DOHH2 (cell line): Measurements from ENCODE around the gene SDHC.
"Not testable (repeated sequence)": the region's sequence is repeated elsewhere in the genome, so short reads cannot be mapped to it uniquely, and the experiment has no call there.

Source experiments
- H3F3A ChIP-seq: fragments of 200-600 bp; sonication (generic), shearing (Covaris generic); 2 replicates; pipeline ENCODE4 v1.6.0; 2016; ENCODE audit warnings: antibody characterized with exemption, mild to moderate bottlenecking; ENCODE audit not compliant: control insufficient read depth, insufficient read depth
- H3K27ac ChIP-seq: fragments of 200-600 bp; sonication (generic); 2 replicates; pipeline ENCODE4 v1.5.1; 2014; ENCODE audit warnings: low read depth, mild to moderate bottlenecking, low read length, moderate library complexity
- H3K27me3 ChIP-seq: fragments of 200-600 bp; sonication (generic); 2 replicates; pipeline ENCODE4 v1.6.1; 2014; ENCODE audit warnings: mild to moderate bottlenecking, low read length, mixed read lengths; ENCODE audit not compliant: control insufficient read depth
- H3K36me3 ChIP-seq: fragments of 200-600 bp; sonication (generic); 2 replicates; pipeline ENCODE4 v1.6.1; 2014; ENCODE audit warnings: mild to moderate bottlenecking, low read length, moderate library complexity, mixed read lengths; ENCODE audit not compliant: control insufficient read depth
- H3K4me1 ChIP-seq: fragments of 200-600 bp; sonication (generic); 2 replicates; pipeline ENCODE4 v1.6.1; 2014; ENCODE audit warnings: mild to moderate bottlenecking, low read length, mixed read lengths; ENCODE audit not compliant: control insufficient read depth
- H3K4me2 ChIP-seq: fragments of 200-600 bp; sonication (generic); 2 replicates; pipeline ENCODE4 v1.6.0; 2014; ENCODE audit warnings: mild to moderate bottlenecking, low read length, moderate library complexity
- H3K4me3 ChIP-seq: fragments of 200-600 bp; sonication (generic); 2 replicates; pipeline ENCODE4 v1.5.1; 2014; ENCODE audit warnings: mild to moderate bottlenecking, low read length, mixed read lengths
- H3K79me2 ChIP-seq: fragments of 200-600 bp; sonication (generic); 2 replicates; pipeline ENCODE4 v1.6.1; 2014; ENCODE audit warnings: mild to moderate bottlenecking, low read length, mixed read lengths; ENCODE audit not compliant: control insufficient read depth
- H3K9me2 ChIP-seq: fragments of 200-600 bp; sonication (generic); replicated peaks from 2 replicates; pipeline ENCODE4 v1.6.1; 2014; ENCODE audit warnings: mild to moderate bottlenecking, low read length, mixed read lengths; ENCODE audit not compliant: control insufficient read depth
- H3K9me3 ChIP-seq: fragments of 200-600 bp; sonication (generic); 2 replicates; pipeline ENCODE4 v1.6.1; 2014; ENCODE audit warnings: antibody characterized with exemption, low read length, mixed read lengths; ENCODE audit not compliant: control insufficient read depth, insufficient read depth
- H4K20me1 ChIP-seq: fragments of 200-600 bp; sonication (generic); 2 replicates; pipeline ENCODE4 v1.6.0; 2014; ENCODE audit warnings: low read depth, mild to moderate bottlenecking, antibody characterized with exemption, low read length, moderate library complexity; ENCODE audit not compliant: control insufficient read depth, insufficient read depth
- CTCF ChIP-seq: fragments of 200-600 bp; sonication (generic); IDR thresholded peaks from one replicate; pipeline ENCODE4 v1.5.1; 2014; ENCODE audit warnings: antibody characterized with exemption, mild to moderate bottlenecking, low read depth, low read length; ENCODE audit not compliant: poor library complexity, severe bottlenecking
- EZH2phosphoT487 ChIP-seq: fragments of 200-600 bp; sonication (generic); IDR thresholded peaks from 2 replicates; pipeline ENCODE4 v1.6.1; 2017; ENCODE audit warnings: borderline replicate concordance, mild to moderate bottlenecking, antibody characterized with exemption, low read length, moderate library complexity, mixed read lengths

Gene SDHC

GRCh38 chr1:161382214-161383019, 68.2 kb downstream of the SDHC start:
- H3F3A ChIP-seq: peaks cover 2% of the 10 kb centered on the region; the same call in 1 of the 2 replicates
- H3K4me1 ChIP-seq: peaks cover 3% of the 10 kb centered on the region; the same call in 1 of the 2 replicates
- H4K20me1 ChIP-seq: no peaks in the 10 kb centered on the region
- H3K9me3 ChIP-seq: no peaks in the 10 kb centered on the region
- H3K36me3 ChIP-seq: no peaks in the 10 kb centered on the region
- no peaks in the 10 kb centered on the region for H3K9me2 ChIP-seq
- H3K27ac ChIP-seq: no peak overlapping the region
- no peak for TF ChIP-seq EZH2phosphoT487
- TF ChIP-seq CTCF: peak; percentile 58
- peaks cover 19% of the 10 kb centered on the region for H3K27me3 ChIP-seq
- no peak overlapping the region for H3K4me3 ChIP-seq
- no peaks in the 10 kb centered on the region for H3K79me2 ChIP-seq
- no peak overlapping the region for H3K4me2 ChIP-seq

DNA sequence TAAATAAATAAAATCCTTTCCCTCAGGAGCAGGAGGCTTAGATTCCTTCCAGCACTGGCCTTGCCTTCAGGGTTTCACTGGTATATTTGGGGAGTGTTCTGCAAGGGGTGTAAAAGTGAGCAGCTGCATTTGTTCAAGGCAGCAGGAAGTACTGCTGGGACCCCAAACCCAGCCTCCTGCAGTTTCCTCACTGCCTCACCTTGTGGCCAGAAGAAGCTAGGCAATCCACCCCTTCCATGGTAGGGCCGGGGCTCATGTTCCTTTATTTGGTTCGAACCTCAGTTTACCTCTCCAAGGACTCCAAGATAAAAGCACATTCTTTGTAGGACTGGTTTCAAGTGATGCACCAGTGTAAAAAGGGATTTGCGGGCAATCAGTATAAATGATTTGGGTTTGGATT, 74.5 kb downstream of the SDHC start:
- H3F3A ChIP-seq: no peaks in the 10 kb centered on the region
- no peaks in the 10 kb centered on the region for H3K36me3 ChIP-seq
- peaks cover 15% of the 10 kb centered on the region for H3K4me1 ChIP-seq
- H3K4me2 ChIP-seq: no peak overlapping the region
- no peak overlapping the region for H3K4me3 ChIP-seq
- H3K9me3 ChIP-seq: no peaks in the 10 kb centered on the region
- no peaks in the 10 kb centered on the region for H3K79me2 ChIP-seq
- no peak overlapping the region for H3K27ac ChIP-seq
- TF ChIP-seq CTCF: no peak
- H3K9me2 ChIP-seq: no peaks in the 10 kb centered on the region
- H3K27me3 ChIP-seq: peaks cover 7% of the 10 kb centered on the region
- no peaks in the 10 kb centered on the region for H4K20me1 ChIP-seq

GRCh38 chr1:161389158-161389557, 75.0 kb downstream of the SDHC start:
- H3K36me3 ChIP-seq, H3K79me2 ChIP-seq, H3K9me2 ChIP-seq, H3F3A ChIP-seq, H3K27ac ChIP-seq, H4K20me1 ChIP-seq, H3K27me3 ChIP-seq, H3K9me3 ChIP-seq: not testable (repeated sequence)
- Histone ChIP-seq H3K4me1 (peaks cover 15% of the 10 kb centered on the region), H3K4me2 (peak overlapping the region; percentile 83), H3K4me3 (peak overlapping the region; percentile 85)

GRCh38 chr1:161389691-161390558, 75.7 kb downstream of the SDHC start:
- Histone ChIP-seq H3F3A (no peaks in the 10 kb centered on the region), H3K79me2 (no peaks in the 10 kb centered on the region), H3K4me3 (peak overlapping the region; percentile 92), H3K27ac (no peak overlapping the region), H3K4me1 (peaks cover 15% of the 10 kb centered on the region), H4K20me1 (no peaks in the 10 kb centered on the region), H3K9me3 (no peaks in the 10 kb centered on the region), H3K4me2 (peak overlapping the region; percentile 96), H3K9me2 (no peaks in the 10 kb centered on the region), H3K36me3 (no peaks in the 10 kb centered on the region), H3K27me3 (no peaks in the 10 kb centered on the region)
- no peak for TF ChIP-seq CTCF
- no peak for TF ChIP-seq EZH2phosphoT487
